Suppressor macrophage treated with lipopolysaccharide for 1 hour (primary cell): ENCODE measurements around the gene MRFAP1L1.
"Not testable (repeated sequence)": the region's sequence is repeated elsewhere in the genome, so short reads cannot be mapped to it uniquely, and the experiment has no call there.

Experiments
- DNase-seq, 3 donors: peaks; one replicate each; pipeline ENCODE4 v3.0.0-alpha.2; 2020 to 2022

The MRFAP1L1 gene

GRCh38 chr4:6709230-6710114 lies at the start of gene MRFAP1L1:
Gene MRFAP1L1, minus strand, starts transcription at chr4:6709865. Its CDS starts 236 bp downstream, at chr4:6709629.
- peak; percentile 96 to 97 (median 97) for DNase-seq

GRCh38 chr4:6758728-6759127 lies 49.1 kb upstream of the MRFAP1L1 start:
- DNase-seq = no peak

GRCh38 chr4:6756345-6756744 lies 46.7 kb upstream of the MRFAP1L1 start:
- not testable (repeated sequence) for DNase-seq

GRCh38 chr4:6755088-6755753 lies 45.6 kb upstream of the MRFAP1L1 start:
- DNase-seq = no peak

- DNase-seq = no peak
Observed at GRCh38 chr4:6754481-6755087, 44.9 kb upstream of the MRFAP1L1 start.

- no peak for DNase-seq
Observed at GRCh38 chr4:6753891-6754290, 44.2 kb upstream of the MRFAP1L1 start.

- no peak for DNase-seq
Observed at GRCh38 chr4:6753103-6753560, 43.5 kb upstream of the MRFAP1L1 start.

GRCh38 chr4:6752486-6752829 lies 42.8 kb upstream of the MRFAP1L1 start:
- DNase-seq = peak; percentile 29 to 55 (median 53)

- DNase-seq = no peak
Observed at GRCh38 chr4:6751611-6752485, 42.2 kb upstream of the MRFAP1L1 start.

GRCh38 chr4:6750286-6751221 lies 40.9 kb upstream of the MRFAP1L1 start:
- DNase-seq = no peak

- DNase-seq = peak; percentile 64 to 81 (median 70)
Observed at GRCh38 chr4:6749340-6750171, 39.9 kb upstream of the MRFAP1L1 start.

- no peak for DNase-seq
Observed at GRCh38 chr4:6748286-6748685, 38.6 kb upstream of the MRFAP1L1 start.

- DNase-seq = no peak
Observed at GRCh38 chr4:6747294-6748051, 37.8 kb upstream of the MRFAP1L1 start.

GRCh38 chr4:6746721-6747293 lies 37.1 kb upstream of the MRFAP1L1 start:
- DNase-seq = no peak

GRCh38 chr4:6742989-6743388 lies 33.3 kb upstream of the MRFAP1L1 start:
- no peak for DNase-seq

- no peak for DNase-seq
Observed at GRCh38 chr4:6742507-6742906, 32.8 kb upstream of the MRFAP1L1 start.

- DNase-seq = no peak
Observed at GRCh38 chr4:6740347-6740746, 30.7 kb upstream of the MRFAP1L1 start.

- DNase-seq = no peak
Observed at GRCh38 chr4:6739920-6740319, 30.3 kb upstream of the MRFAP1L1 start.

- DNase-seq = peak in 1 of 3 donors; percentile 19
Observed at GRCh38 chr4:6734165-6734786, 24.6 kb upstream of the MRFAP1L1 start.
